GM18517 (cell line): ENCODE measurements around the gene CYTL1.
"Not testable (repeated sequence)": the region's sequence is repeated elsewhere in the genome, so short reads cannot be mapped to it uniquely, and the experiment has no call there.

Source experiments
- ATAC-seq: cut with Tn5 transposase; IDR thresholded peaks from one replicate; pipeline ENCODE4 v1.9.1; 2021; ENCODE audit warnings: mild to moderate bottlenecking, moderate library complexity; ENCODE audit not compliant: unreplicated experiment

The CYTL1 gene

DNA sequence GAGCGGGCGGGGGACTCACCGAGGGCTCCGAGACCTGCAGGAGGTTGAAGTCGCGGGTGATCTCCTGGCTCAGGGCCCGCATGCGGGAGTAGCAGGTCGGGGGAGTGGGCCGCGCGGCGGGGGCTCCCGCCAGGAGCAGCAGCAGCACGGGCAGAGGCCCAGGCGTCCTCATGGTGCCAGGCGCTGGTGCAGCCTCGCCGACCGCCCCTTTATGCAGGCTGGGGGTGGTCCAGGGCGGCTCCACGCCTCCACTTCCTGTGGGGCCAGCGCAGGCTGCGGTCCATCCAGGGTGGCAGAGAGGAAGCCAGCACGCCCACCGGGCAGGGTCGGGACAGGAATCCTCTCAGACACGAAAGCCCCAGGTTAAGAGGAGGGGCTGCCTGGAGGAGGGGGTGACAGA, at the start of gene CYTL1:
Gene CYTL1, minus strand, starts transcription at position 185 of the 400 bp plus-strand sequence. Its CDS starts 13 bp downstream, at position 172.
- ATAC-seq: no peak

- no peak for ATAC-seq
Observed at GRCh38 chr4:5067908-5068307, 48.6 kb upstream of the CYTL1 start.

- not testable (repeated sequence) for ATAC-seq
Observed at GRCh38 chr4:5066968-5067367, 47.7 kb upstream of the CYTL1 start.

- no peak for ATAC-seq
Observed at GRCh38 chr4:5066101-5066500, 46.8 kb upstream of the CYTL1 start.

GRCh38 chr4:5055411-5055810, 36.2 kb upstream of the CYTL1 start:
- no peak for ATAC-seq

DNA sequence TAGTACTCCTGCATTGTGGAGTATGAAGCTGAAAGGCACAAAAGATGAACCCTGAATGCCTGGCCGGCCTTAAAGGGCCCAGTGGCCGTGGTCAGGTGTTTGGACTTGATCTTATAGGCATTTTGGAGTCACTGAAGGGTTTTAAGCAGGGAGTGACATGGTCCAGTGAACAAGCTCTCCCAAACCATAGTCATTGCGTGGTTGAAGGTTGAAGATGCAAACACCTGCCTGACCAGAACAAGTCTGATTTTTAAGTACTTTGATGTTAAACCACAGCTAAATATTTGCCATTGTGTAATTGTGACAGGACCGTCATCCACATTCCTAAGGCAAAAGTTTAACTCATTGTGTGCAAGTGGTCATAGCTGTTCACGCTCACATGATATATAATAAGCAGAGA, 35.3 kb upstream of the CYTL1 start:
- no peak for ATAC-seq

DNA sequence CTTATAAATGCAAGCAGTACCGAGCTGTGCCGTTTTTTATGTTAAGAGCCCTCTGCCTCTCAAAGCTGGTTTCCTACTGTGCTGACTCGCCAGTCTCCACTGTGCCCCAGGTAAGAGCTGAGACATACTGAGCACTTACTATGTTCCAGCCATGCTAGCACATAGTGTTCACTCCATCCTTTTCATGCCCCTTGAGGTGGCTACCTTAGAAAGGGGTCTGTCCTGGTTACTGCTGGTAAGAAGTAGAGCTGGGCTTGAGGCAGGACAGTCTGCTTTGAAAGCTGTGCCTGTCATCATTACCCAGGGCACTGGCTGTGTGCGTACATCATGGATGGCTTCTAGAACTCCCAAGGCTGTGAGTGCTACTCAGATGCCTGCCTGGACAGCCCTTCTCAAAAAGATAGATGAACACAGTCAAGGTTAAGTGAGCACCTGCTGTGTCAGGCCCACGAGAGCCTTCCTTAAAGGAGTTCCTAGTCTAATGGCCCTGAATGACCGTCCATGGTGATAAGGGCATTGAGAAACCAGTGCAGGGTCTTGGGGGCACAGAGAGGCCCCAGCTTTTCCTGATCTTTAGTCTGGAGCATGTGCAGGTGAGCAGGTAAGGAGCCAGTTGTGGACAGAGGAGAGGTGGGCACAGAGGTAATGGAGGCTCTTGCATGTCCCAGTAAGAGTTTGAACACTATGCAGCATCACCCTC, 33.6 kb upstream of the CYTL1 start:
- no peak for ATAC-seq

- ATAC-seq: no peak
Observed at GRCh38 chr4:5052204-5052702, 33.0 kb upstream of the CYTL1 start.

DNA sequence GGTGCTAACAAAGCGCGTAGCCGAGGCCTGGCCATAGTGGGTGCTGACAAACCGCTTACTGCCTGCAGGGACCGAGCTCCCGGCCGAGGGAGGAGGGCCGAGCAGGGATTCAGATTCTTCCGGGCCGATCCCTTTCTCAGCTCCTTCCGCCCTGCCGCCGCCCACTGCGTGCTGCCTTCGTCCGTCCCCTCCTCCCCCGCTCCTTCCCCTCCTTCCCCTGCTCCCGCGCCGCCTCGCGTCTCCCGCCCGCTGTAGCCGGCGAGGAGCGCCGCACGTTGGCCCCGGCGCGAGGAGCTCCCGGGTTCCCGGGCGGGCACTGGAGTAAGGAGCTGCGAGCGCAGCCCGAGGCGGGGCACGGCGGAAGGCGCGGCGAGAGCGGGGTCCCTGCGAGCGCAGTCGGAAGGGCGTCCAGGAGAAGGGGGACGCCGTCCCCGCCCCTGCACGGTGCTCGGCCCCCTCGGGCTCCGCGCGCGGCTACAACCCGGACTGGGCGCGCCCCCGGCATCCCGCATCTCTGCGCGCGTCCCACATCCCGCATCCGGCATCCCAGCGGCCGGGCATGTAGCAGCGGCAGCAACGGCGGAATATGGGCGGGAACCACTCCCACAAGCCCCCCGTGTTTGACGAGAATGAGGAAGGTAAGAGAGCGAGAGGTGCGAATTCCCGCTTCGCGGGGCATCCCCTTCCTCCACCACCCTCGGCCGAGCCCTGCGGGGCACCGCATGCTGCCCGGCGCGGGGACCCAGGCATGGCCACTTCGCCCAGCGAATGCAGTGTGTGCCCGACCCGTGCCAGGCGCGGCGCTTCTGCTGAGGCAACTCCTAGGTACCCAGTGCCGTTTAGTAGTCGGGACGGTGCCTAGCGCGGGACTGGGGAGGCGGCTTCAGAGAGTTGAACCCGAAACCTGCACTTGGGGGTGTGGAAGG, 32.3 kb upstream of the CYTL1 start, which contains the start of gene STK32B:
Gene STK32B, plus strand, starts transcription at position 203 of the 926 bp plus-strand sequence.
- ATAC-seq: no peak

GRCh38 chr4:5050520-5051277, 31.4 kb upstream of the CYTL1 start:
- no peak for ATAC-seq

- no peak for ATAC-seq
Observed at GRCh38 chr4:5048721-5049120, 29.5 kb upstream of the CYTL1 start.

DNA sequence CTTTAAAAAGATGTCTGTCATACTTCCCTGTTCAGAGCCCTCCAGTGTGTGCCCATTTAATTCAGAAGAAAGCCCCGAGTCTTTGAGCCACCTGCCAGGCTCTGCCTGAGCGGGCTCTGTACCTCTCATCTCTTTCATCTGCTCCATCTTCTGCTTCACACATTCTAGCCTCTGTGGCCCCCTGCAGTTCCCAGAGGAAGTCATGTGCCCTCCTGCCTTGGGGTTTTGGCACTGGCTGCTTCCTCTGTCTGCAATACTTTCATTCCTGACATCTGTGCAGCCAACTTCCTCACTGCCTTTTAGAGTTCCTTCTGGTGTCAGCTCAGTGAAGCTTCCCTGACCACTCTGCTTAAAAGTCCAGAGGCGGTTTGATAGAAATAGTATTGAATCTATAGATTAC, 25.8 kb upstream of the CYTL1 start:
- ATAC-seq: no peak

- no peak for ATAC-seq
Observed at GRCh38 chr4:5044341-5044740, 25.1 kb upstream of the CYTL1 start.

GRCh38 chr4:5043579-5043978, 24.3 kb upstream of the CYTL1 start:
- ATAC-seq: no peak

DNA sequence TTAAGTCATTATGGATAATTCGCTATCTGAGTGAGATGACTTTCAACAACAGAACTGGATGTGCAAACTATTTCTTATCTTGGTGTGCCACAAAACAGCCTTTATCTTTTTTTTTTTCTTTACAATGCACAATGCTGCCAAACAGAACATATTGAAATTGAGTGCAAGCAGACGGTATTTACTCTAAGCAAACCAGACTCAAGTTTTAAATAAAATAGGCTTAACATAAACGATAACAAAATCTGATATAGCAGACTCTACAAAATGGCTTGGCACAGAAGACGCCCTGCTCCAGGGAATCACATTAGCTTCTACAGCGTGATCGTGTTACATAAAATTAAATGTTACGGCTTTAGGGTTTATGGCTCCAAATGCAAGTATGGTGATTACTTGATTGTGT, 22.4 kb upstream of the CYTL1 start:
- no peak for ATAC-seq

- ATAC-seq: no peak
Observed at GRCh38 chr4:5040856-5041620, 21.8 kb upstream of the CYTL1 start.

DNA sequence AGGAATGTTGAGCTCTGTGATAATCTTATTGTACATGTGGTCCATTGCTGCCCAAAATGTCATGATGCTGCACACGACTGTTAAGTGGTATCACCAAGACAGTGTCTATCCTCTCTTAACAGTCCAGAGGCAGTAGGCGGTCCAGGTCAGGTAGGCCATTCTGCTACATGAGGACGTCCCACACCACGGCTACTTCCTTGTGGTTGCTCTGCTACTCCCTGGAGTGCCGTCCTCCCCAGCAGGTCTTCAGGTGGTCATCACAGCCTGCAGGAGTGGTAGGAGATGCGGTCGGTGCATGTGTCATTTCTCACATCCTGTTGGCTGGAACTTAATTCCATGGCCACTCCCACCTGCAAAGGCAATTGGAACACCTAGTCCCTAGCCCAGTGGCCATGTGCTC, 20.5 kb upstream of the CYTL1 start:
- ATAC-seq: no peak

- no peak for ATAC-seq
Observed at GRCh38 chr4:5037553-5038551, 18.6 kb upstream of the CYTL1 start.

DNA sequence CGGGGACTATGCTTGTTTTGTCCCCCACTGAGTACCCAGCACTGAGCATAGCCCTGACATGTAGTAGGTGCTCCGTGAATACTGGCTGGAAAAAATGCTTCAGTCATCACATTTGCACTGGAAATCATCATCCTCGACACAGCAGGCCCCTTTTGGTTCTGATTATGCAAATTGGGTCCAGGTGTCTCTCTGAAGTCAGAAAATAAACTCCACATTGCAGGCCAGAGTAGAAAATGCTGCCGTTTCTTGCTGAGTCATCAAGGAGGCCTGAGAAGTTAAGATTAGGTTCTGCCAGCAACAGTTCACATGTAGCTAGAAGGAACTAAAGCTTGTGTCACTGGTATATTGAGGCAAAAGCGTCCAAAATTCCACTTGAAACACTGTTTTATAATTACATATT, 17.0 kb upstream of the CYTL1 start:
- no peak for ATAC-seq
